WTC11 (cell line): ENCODE results near the gene HOXA1. TPM values are rescaled to one million over a fixed set of nuclear protein-coding genes. Genes with fewer than 3 reads are reported as not detected.
A peak's percentile ranks its signal among the peaks of the same experiment; 100 is the strongest.

ENCODE experiments used
- ATAC-seq: fragments of 200-7000 bp; cut with Tn5 transposase; 2 replicates; pipeline ENCODE4 v1.10.0; 2021; ENCODE audit warnings: mild to moderate bottlenecking, moderate library complexity
- CTCF ChIA-PET: fragments of 300-600 bp; sonication (Branson Sonifier 250); formaldehyde crosslinking; loops from one replicate; lab custom pipeline; 2021; ENCODE audit warnings: antibody characterized with exemption; lab: Charles Lee
- POLR2A ChIA-PET: fragments of 350-600 bp; sonication (Branson Sonifier 250); formaldehyde crosslinking; loops from one replicate; lab custom pipeline; 2021; ENCODE audit warnings: antibody characterized with exemption; lab: Charles Lee
- DNase-seq: peaks from one replicate; pipeline ENCODE4 v3.0.0; 2021; ENCODE audit warnings: low spot score
- H3K27ac Mint-ChIP-seq: 2 replicates; pipeline ENCODE4 v1.8.0; 2021; ENCODE audit warnings: mixed read lengths
- H3K27me3 Mint-ChIP-seq: 2 replicates; pipeline ENCODE4 v1.8.0; 2021; ENCODE audit warnings: low read depth, mild to moderate bottlenecking, moderate library complexity, mixed read lengths
- H3K36me3 Mint-ChIP-seq: 2 replicates; pipeline ENCODE4 v1.8.0; 2021; ENCODE audit warnings: mixed read lengths
- H3K4me1 Mint-ChIP-seq: 2 replicates; pipeline ENCODE4 v1.8.0; 2022; ENCODE audit warnings: mixed read lengths
- H3K4me3 Mint-ChIP-seq: 2 replicates; pipeline ENCODE4 v1.8.0; 2021; ENCODE audit warnings: mild to moderate bottlenecking, moderate library complexity, mixed read lengths
- H3K9me3 Mint-ChIP-seq: 2 replicates; pipeline ENCODE4 v1.8.0; 2021; ENCODE audit warnings: mixed read lengths
- ETV6 ChIP-seq: sonication (generic); formaldehyde crosslinking; IDR thresholded peaks from 2 replicates; pipeline ENCODE4 v1.8.1; 2022; ENCODE audit warnings: mild to moderate bottlenecking, missing genetic modification reagents
- FOXJ3 ChIP-seq: sonication (generic); formaldehyde crosslinking; IDR thresholded peaks from 2 replicates; pipeline ENCODE4 v1.9.0; 2021; ENCODE audit warnings: missing genetic modification reagents, mild to moderate bottlenecking, borderline replicate concordance
- FOXK1 ChIP-seq: sonication (generic); formaldehyde crosslinking; IDR thresholded peaks from 2 replicates; pipeline ENCODE4 v1.8.0; 2022; ENCODE audit warnings: mild to moderate bottlenecking, moderate library complexity, missing genetic modification reagents
- GTF2I ChIP-seq: fragments of 250-450 bp; sonication (Bioruptor Pico); conservative IDR thresholded peaks from 2 replicates; pipeline ENCODE4 v1.4.0; 2021; ENCODE audit warnings: mild to moderate bottlenecking
- HMGA2 ChIP-seq: fragments of 250-450 bp; sonication (Bioruptor Pico); IDR thresholded peaks from 2 replicates; pipeline ENCODE4 v1.4.0; 2021; ENCODE audit warnings: mild to moderate bottlenecking, moderate library complexity
- JAZF1 ChIP-seq: fragments of 250-450 bp; sonication (Bioruptor Pico); IDR thresholded peaks from 2 replicates; pipeline ENCODE4 v1.9.0; 2021; ENCODE audit warnings: moderate library complexity, mild to moderate bottlenecking, inconsistent platforms
- NFATC4 ChIP-seq: fragments of 250-450 bp; sonication (Bioruptor Pico); IDR thresholded peaks from 2 replicates; pipeline ENCODE4 v1.9.0; 2021; ENCODE audit warnings: mild to moderate bottlenecking
- NR3C1 ChIP-seq: sonication (generic); formaldehyde crosslinking; conservative IDR thresholded peaks from 2 replicates; pipeline ENCODE4 v1.8.1; 2023; ENCODE audit warnings: low read depth, mild to moderate bottlenecking, missing genetic modification reagents
- PRRX2 ChIP-seq: fragments of 250-450 bp; sonication (Bioruptor Pico); IDR thresholded peaks from 2 replicates; pipeline ENCODE4 v1.8.0; 2021; ENCODE audit warnings: mild to moderate bottlenecking
- RORB ChIP-seq: fragments of 250-450 bp; sonication (Bioruptor Pico); IDR thresholded peaks from 2 replicates; pipeline ENCODE4 v1.9.0; 2021; ENCODE audit warnings: mild to moderate bottlenecking
- ZNF138 ChIP-seq: sonication (generic); formaldehyde crosslinking; conservative IDR thresholded peaks from 2 replicates; pipeline ENCODE4 v1.8.1; 2022; ENCODE audit warnings: mild to moderate bottlenecking, moderate library complexity, missing genetic modification reagents
- ZNF219 ChIP-seq: sonication (generic); formaldehyde crosslinking; IDR thresholded peaks from 2 replicates; pipeline ENCODE4 v1.8.0; 2023; ENCODE audit warnings: missing genetic modification reagents, mild to moderate bottlenecking, borderline replicate concordance
- ZNF416 ChIP-seq: fragments of 250-450 bp; sonication (Bioruptor Pico); IDR thresholded peaks from 2 replicates; pipeline ENCODE4 v1.9.0; 2021; ENCODE audit warnings: mild to moderate bottlenecking, inconsistent platforms
- total RNA-seq: library from RNA; stranded (reverse); gene quantifications from 3 replicates; pipeline ENCODE4 v1.2.3, GENCODE V29; 2021
- TF ChIP-seq, protein P1 (sequence below): sonication (generic); formaldehyde crosslinking; IDR thresholded peaks from 2 replicates; pipeline ENCODE4 v1.8.1; 2022; ENCODE audit warnings: mild to moderate bottlenecking, missing genetic modification reagents, moderate library complexity, borderline replicate concordance
- TF ChIP-seq, protein P2 (sequence below): sonication (generic); formaldehyde crosslinking; IDR thresholded peaks from 2 replicates; pipeline ENCODE4 v1.8.0; 2022; ENCODE audit warnings: mild to moderate bottlenecking, missing genetic modification reagents
- TF ChIP-seq, protein P3 (sequence below): fragments of 250-450 bp; sonication (Bioruptor Pico); IDR thresholded peaks from 2 replicates; pipeline ENCODE4 v1.9.0; 2021; ENCODE audit warnings: mild to moderate bottlenecking
- TF ChIP-seq, protein P4 (sequence below): sonication (generic); formaldehyde crosslinking; IDR thresholded peaks from 2 replicates; pipeline ENCODE4 v1.8.1; 2023; ENCODE audit warnings: mild to moderate bottlenecking, missing genetic modification reagents
- TF ChIP-seq, protein P5 (sequence below): fragments of 200-600 bp; IDR thresholded peaks from 2 replicates; pipeline ENCODE4 v1.8.0; 2022; ENCODE audit warnings: antibody characterized with exemption

The HOXA1 gene
- total RNA-seq, 1 experiment from 2014 or later = not detected

DNA sequence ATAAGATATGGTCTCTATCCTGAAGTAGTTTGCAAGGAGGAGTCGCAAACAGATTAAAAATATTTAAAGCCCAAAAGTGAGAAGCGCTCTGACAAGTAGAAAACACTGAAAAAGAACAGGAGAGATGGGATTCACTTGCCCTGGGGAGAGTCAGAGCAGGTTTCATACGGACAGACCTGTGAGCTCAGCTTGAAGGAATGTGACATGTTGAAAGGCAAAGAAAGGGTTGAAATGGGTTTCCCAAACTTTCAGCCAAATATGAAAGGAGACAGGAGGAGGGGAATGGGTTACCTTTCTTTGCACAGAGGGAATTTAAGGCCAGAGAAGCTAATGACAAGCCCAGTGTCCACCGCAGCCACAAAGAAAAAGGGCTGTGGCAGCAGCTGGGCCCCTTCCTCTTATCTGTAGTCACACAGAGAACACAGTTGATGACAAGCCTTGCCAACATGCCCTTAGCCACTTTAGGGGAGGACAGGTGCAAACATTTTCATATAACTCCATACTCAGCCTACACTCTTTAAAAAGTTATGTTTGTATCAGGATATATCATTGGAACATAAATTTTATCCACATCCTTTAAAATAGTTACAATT is 14.9 kb downstream of the HOXA1 start:
- no peak overlapping the region for H3K27ac Mint-ChIP-seq
- ChIA-PET CTCF (interaction anchor here (1.2 kb wide), 1 partner anchor 15 kb away, joined by 3 read pairs; the partner anchor contains the start of gene HOXA1), POLR2A (no interaction called here)
- peak; percentile 69 for ATAC-seq
- H3K4me1 Mint-ChIP-seq = peaks cover 3% of the 10 kb centered on the region; the same call in 1 of the 2 replicates
- no peaks in the 10 kb centered on the region for H3K36me3 Mint-ChIP-seq
- H3K9me3 Mint-ChIP-seq = no peaks in the 10 kb centered on the region
- no peak overlapping the region for H3K4me3 Mint-ChIP-seq
- H3K27me3 Mint-ChIP-seq = peaks cover 46% of the 10 kb centered on the region
- TF ChIP-seq ETV6 (CRISPR knock-in tag) (no peak), GTF2I (CRISPR knock-in tag) (no peak), ZNF138 (CRISPR knock-in tag) (no peak), ZNF219 (no peak), FOXK1 (CRISPR knock-in tag) (no peak), HMGA2 (CRISPR knock-in tag) (no peak), NFATC4 (no peak), ZNF416 (no peak), FOXJ3 (no peak), RORB (CRISPR knock-in tag) (no peak), NR3C1 (CRISPR knock-in tag) (no peak), PRRX2 (CRISPR knock-in tag) (no peak), JAZF1 (CRISPR knock-in tag) (no peak)
- TF ChIP-seq, protein P1, sequence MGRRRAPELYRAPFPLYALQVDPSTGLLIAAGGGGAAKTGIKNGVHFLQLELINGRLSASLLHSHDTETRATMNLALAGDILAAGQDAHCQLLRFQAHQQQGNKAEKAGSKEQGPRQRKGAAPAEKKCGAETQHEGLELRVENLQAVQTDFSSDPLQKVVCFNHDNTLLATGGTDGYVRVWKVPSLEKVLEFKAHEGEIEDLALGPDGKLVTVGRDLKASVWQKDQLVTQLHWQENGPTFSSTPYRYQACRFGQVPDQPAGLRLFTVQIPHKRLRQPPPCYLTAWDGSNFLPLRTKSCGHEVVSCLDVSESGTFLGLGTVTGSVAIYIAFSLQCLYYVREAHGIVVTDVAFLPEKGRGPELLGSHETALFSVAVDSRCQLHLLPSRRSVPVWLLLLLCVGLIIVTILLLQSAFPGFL (CRISPR knock-in tag) = no peak
- TF ChIP-seq, protein P2, sequence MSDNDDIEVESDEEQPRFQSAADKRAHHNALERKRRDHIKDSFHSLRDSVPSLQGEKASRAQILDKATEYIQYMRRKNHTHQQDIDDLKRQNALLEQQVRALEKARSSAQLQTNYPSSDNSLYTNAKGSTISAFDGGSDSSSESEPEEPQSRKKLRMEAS (CRISPR knock-in tag) = no peak
- TF ChIP-seq, protein P3, sequence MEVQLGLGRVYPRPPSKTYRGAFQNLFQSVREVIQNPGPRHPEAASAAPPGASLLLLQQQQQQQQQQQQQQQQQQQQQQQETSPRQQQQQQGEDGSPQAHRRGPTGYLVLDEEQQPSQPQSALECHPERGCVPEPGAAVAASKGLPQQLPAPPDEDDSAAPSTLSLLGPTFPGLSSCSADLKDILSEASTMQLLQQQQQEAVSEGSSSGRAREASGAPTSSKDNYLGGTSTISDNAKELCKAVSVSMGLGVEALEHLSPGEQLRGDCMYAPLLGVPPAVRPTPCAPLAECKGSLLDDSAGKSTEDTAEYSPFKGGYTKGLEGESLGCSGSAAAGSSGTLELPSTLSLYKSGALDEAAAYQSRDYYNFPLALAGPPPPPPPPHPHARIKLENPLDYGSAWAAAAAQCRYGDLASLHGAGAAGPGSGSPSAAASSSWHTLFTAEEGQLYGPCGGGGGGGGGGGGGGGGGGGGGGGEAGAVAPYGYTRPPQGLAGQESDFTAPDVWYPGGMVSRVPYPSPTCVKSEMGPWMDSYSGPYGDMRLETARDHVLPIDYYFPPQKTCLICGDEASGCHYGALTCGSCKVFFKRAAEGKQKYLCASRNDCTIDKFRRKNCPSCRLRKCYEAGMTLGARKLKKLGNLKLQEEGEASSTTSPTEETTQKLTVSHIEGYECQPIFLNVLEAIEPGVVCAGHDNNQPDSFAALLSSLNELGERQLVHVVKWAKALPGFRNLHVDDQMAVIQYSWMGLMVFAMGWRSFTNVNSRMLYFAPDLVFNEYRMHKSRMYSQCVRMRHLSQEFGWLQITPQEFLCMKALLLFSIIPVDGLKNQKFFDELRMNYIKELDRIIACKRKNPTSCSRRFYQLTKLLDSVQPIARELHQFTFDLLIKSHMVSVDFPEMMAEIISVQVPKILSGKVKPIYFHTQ (CRISPR knock-in tag) = no peak
- TF ChIP-seq, protein P4, sequence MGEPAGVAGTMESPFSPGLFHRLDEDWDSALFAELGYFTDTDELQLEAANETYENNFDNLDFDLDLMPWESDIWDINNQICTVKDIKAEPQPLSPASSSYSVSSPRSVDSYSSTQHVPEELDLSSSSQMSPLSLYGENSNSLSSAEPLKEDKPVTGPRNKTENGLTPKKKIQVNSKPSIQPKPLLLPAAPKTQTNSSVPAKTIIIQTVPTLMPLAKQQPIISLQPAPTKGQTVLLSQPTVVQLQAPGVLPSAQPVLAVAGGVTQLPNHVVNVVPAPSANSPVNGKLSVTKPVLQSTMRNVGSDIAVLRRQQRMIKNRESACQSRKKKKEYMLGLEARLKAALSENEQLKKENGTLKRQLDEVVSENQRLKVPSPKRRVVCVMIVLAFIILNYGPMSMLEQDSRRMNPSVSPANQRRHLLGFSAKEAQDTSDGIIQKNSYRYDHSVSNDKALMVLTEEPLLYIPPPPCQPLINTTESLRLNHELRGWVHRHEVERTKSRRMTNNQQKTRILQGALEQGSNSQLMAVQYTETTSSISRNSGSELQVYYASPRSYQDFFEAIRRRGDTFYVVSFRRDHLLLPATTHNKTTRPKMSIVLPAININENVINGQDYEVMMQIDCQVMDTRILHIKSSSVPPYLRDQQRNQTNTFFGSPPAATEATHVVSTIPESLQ = no peak
- TF ChIP-seq, protein P5, sequence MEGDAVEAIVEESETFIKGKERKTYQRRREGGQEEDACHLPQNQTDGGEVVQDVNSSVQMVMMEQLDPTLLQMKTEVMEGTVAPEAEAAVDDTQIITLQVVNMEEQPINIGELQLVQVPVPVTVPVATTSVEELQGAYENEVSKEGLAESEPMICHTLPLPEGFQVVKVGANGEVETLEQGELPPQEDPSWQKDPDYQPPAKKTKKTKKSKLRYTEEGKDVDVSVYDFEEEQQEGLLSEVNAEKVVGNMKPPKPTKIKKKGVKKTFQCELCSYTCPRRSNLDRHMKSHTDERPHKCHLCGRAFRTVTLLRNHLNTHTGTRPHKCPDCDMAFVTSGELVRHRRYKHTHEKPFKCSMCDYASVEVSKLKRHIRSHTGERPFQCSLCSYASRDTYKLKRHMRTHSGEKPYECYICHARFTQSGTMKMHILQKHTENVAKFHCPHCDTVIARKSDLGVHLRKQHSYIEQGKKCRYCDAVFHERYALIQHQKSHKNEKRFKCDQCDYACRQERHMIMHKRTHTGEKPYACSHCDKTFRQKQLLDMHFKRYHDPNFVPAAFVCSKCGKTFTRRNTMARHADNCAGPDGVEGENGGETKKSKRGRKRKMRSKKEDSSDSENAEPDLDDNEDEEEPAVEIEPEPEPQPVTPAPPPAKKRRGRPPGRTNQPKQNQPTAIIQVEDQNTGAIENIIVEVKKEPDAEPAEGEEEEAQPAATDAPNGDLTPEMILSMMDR = no peak
- DNase-seq = no peak
